Suprapubic skin (tissue), 4 donors: ENCODE data around the gene PTK6.

Source experiments
- EP300 ChIP-seq: sonication (generic); formaldehyde crosslinking; IDR thresholded peaks from one replicate; pipeline ENCODE4 v1.6.1; 2017; ENCODE audit warnings: antibody characterized with exemption
- POLR2A ChIP-seq, 2 donors: fragments of 450-650 bp; IDR thresholded peaks; one replicate each; pipeline ENCODE4 v1.6.1; 2017; ENCODE audit warnings: antibody characterized with exemption in 2 of 2, mild to moderate bottlenecking in 2 of 2, moderate library complexity in 2 of 2
- POLR2AphosphoS5 ChIP-seq, 3 donors: sonication (generic); formaldehyde crosslinking; IDR thresholded peaks; one replicate each; pipeline ENCODE4 v1.6.1; 2017; ENCODE audit warnings: antibody characterized with exemption in 3 of 3
- TF ChIP-seq, protein P1 (sequence below), 2 donors: fragments of 200-600 bp in 1 of 2; fragments of 450-650 bp in 1 of 2; sonication (generic) in 1 of 2; IDR thresholded peaks; one replicate each; pipeline ENCODE4 v1.5.1; 2016 to 2019; ENCODE audit warnings: antibody characterized with exemption in 2 of 2, mild to moderate bottlenecking in 1 of 2, moderate library complexity in 1 of 2

DNA sequence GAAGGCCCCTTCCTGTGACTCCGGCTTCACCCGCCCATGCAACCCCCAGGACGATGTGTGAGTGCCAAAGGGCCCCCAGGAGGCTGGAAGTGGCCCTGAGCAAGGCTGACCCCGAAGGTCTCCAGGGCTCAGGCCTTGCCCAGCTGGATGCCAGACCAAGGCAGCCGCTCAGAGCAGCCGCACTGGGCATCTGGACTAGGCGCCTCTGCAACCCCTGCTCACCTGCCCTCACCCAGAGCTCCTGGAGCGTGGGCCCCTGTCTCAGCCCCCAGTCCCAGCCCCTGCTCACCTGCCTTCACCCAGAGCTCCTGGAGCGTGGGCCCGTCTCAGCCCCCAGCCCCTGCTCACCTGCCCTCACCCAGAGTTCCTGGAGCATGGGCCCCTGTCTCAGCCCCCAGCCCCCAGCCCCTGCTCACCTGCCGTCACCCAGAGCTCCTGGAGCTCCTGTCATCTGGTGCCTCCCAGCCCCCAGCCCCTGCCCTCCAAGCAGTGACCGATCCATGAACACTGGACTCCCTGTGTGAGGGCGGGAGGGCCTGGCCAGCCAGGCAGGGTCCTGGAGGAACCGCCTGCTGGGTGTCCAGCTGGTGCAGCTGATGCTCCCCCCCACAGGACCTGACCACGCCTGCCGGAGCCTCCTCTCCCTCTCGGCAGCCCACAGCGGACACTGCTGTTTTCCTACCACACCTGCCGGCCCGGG lies 9.2 kb upstream of the PTK6 start:
- TF ChIP-seq, protein P1, sequence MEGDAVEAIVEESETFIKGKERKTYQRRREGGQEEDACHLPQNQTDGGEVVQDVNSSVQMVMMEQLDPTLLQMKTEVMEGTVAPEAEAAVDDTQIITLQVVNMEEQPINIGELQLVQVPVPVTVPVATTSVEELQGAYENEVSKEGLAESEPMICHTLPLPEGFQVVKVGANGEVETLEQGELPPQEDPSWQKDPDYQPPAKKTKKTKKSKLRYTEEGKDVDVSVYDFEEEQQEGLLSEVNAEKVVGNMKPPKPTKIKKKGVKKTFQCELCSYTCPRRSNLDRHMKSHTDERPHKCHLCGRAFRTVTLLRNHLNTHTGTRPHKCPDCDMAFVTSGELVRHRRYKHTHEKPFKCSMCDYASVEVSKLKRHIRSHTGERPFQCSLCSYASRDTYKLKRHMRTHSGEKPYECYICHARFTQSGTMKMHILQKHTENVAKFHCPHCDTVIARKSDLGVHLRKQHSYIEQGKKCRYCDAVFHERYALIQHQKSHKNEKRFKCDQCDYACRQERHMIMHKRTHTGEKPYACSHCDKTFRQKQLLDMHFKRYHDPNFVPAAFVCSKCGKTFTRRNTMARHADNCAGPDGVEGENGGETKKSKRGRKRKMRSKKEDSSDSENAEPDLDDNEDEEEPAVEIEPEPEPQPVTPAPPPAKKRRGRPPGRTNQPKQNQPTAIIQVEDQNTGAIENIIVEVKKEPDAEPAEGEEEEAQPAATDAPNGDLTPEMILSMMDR (IDR thresholded peaks at IDR 0.05) = no peak
- TF ChIP-seq POLR2A (IDR thresholded peaks at IDR 0.05) (no peak), POLR2AphosphoS5 (IDR thresholded peaks at IDR 0.05) (no peak), EP300 (no peak)
